ENCODE data around the gene ST3GAL3. TPM values are rescaled to one million over a fixed set of nuclear protein-coding genes. Genes with fewer than 3 reads are reported as not detected.

ST3GAL3 gene
- polyA plus RNA-seq, 1 of the 3 experiments (the other 2 are of a cell fraction) = 20.6 TPM

DNA sequence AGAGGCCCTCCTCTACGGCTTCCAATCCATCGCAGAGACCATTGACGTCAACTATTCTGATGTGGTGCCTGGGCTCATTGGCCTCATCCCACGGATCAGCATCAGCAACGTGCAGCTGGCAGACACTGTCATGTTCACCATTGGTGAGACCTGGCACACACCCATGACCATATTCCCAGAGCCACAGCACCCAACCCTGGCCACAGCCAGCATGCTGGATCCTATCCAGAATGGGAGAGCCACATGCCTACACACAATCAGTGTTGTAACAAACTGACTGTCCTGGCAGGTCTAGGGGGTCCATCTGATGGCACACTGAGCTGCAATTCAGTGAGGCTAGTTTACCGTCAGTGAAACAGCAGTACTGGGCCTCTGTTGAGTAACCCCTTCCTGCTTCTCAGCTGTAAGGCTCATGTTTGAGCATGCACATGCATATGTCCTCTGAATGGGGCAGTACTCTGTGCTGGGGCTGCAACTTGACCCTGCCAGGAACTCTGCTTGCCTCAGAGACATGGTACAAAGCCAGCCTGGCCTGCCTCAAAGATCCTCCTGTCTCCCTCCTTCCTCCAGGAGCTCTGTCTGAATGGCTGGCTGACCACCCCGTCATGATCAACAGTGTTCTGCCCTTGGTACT, 250.2 kb downstream of the ST3GAL3 start:
- Histone ChIP-seq H3F3A (replicated peaks; ENCODE audit: insufficient read depth) (no peaks in the 10 kb centered on the region), H2AFZ (ENCODE audit: low read depth) (no peak overlapping the region), H3K9me3 (no peaks in the 10 kb centered on the region), H3K27me3 (ENCODE audit: insufficient read depth) (no peaks in the 10 kb centered on the region), H4K20me1 (ENCODE audit: insufficient read depth) (no peaks in the 10 kb centered on the region), H3K4me1 (ENCODE audit: control insufficient read depth in 1 of 2, insufficient read depth in 2 of 2, low read depth in 1 of 2, low read length in 1 of 2) (peaks cover 0 to 4% of the 10 kb centered on the region in 2 experiments; a peak in 1 of 4 replicates), H3K9me2 (no peaks in the 10 kb centered on the region), H3K9ac (no peak overlapping the region), H3K27ac (ENCODE audit: low read depth in 2 of 2, low read length in 1 of 2) (no peak overlapping the region), H3K4me3 (ENCODE audit: low read depth in 2 of 2, low read length in 1 of 2) (no peak overlapping the region), H3K79me2 (ENCODE audit: insufficient read depth) (no peaks in the 10 kb centered on the region), H3K36me3 (replicated peaks in 1 of 2; ENCODE audit: control insufficient read depth in 1 of 2, insufficient read depth in 2 of 2, low read length in 1 of 2) (peaks cover 3 to 59% of the 10 kb centered on the region in 2 experiments), H3K4me2 (no peak overlapping the region)
- CTCF ChIA-PET = interaction anchor here (0.7 to 2.2 kb wide), 3 partner anchors 21 to 194 kb away, joined by 3 to 7 read pairs (median 6); no protein-coding TSS in a partner anchor
- POLR2A ChIA-PET = interaction anchor here (0.7 kb wide), 1 partner anchor 10 kb away, joined by 3 read pairs; no protein-coding TSS in a partner anchor
- TF ChIP-seq SMC3 (IDR thresholded peaks at IDR 0.05; ENCODE audit: low read depth, low read length) (no peak), GATA2 (CRISPR knock-in tag; IDR thresholded peaks at IDR 0.05) (no peak), MEF2A (IDR thresholded peaks at IDR 0.05; ENCODE audit: borderline replicate concordance, low read depth) (no peak), TCF12 (IDR thresholded peaks at IDR 0.05) (no peak), RAD21 (IDR thresholded peaks at IDR 0.05; ENCODE audit: low read length) (no peak), EZH2phosphoT487 (IDR thresholded peaks at IDR 0.05; ENCODE audit: borderline replicate concordance, low read depth) (no peak), JUND (IDR thresholded peaks at IDR 0.05) (no peak), RXRA (IDR thresholded peaks at IDR 0.05; ENCODE audit: borderline replicate concordance, low read depth) (no peak), FOXJ3 (CRISPR knock-in tag; IDR thresholded peaks at IDR 0.05) (no peak), TAF1 (IDR thresholded peaks at IDR 0.05; ENCODE audit: borderline replicate concordance, low read depth, low read length) (no peak), RCOR1 (IDR thresholded peaks at IDR 0.05; ENCODE audit: low read length) (no peak), EP300 (IDR thresholded peaks at IDR 0.05; ENCODE audit: borderline replicate concordance in 1 of 2, low read depth in 1 of 2, low read length in 1 of 2) (no peak), CHD2 (IDR thresholded peaks at IDR 0.05; ENCODE audit: low read length, partially characterized antibody) (no peak), MXI1 (IDR thresholded peaks at IDR 0.05; ENCODE audit: low read depth, low read length) (no peak), NFIC (IDR thresholded peaks at IDR 0.05; ENCODE audit: borderline replicate concordance) (no peak)
- TF ChIP-seq, protein P1, sequence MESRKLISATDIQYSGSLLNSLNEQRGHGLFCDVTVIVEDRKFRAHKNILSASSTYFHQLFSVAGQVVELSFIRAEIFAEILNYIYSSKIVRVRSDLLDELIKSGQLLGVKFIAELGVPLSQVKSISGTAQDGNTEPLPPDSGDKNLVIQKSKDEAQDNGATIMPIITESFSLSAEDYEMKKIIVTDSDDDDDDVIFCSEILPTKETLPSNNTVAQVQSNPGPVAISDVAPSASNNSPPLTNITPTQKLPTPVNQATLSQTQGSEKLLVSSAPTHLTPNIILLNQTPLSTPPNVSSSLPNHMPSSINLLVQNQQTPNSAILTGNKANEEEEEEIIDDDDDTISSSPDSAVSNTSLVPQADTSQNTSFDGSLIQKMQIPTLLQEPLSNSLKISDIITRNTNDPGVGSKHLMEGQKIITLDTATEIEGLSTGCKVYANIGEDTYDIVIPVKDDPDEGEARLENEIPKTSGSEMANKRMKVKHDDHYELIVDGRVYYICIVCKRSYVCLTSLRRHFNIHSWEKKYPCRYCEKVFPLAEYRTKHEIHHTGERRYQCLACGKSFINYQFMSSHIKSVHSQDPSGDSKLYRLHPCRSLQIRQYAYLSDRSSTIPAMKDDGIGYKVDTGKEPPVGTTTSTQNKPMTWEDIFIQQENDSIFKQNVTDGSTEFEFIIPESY (IDR thresholded peaks at IDR 0.05; ENCODE audit: borderline replicate concordance, low read depth) = no peak
- TF ChIP-seq, protein P2, sequence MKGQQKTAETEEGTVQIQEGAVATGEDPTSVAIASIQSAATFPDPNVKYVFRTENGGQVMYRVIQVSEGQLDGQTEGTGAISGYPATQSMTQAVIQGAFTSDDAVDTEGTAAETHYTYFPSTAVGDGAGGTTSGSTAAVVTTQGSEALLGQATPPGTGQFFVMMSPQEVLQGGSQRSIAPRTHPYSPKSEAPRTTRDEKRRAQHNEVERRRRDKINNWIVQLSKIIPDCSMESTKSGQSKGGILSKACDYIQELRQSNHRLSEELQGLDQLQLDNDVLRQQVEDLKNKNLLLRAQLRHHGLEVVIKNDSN (IDR thresholded peaks at IDR 0.05; ENCODE audit: borderline replicate concordance, low read depth) = no peak
- TF ChIP-seq, protein P3, sequence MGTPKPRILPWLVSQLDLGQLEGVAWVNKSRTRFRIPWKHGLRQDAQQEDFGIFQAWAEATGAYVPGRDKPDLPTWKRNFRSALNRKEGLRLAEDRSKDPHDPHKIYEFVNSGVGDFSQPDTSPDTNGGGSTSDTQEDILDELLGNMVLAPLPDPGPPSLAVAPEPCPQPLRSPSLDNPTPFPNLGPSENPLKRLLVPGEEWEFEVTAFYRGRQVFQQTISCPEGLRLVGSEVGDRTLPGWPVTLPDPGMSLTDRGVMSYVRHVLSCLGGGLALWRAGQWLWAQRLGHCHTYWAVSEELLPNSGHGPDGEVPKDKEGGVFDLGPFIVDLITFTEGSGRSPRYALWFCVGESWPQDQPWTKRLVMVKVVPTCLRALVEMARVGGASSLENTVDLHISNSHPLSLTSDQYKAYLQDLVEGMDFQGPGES (IDR thresholded peaks at IDR 0.05; ENCODE audit: low read depth, low read length) = no peak
- TF ChIP-seq, protein P4, sequence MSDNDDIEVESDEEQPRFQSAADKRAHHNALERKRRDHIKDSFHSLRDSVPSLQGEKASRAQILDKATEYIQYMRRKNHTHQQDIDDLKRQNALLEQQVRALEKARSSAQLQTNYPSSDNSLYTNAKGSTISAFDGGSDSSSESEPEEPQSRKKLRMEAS (IDR thresholded peaks at IDR 0.05; ENCODE audit: low read depth) = no peak
- TF ChIP-seq, protein P5, sequence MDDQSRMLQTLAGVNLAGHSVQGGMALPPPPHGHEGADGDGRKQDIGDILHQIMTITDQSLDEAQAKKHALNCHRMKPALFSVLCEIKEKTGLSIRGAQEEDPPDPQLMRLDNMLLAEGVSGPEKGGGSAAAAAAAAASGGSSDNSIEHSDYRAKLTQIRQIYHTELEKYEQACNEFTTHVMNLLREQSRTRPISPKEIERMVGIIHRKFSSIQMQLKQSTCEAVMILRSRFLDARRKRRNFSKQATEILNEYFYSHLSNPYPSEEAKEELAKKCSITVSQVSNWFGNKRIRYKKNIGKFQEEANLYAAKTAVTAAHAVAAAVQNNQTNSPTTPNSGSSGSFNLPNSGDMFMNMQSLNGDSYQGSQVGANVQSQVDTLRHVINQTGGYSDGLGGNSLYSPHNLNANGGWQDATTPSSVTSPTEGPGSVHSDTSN (IDR thresholded peaks at IDR 0.05) = no peak
- 92% methylated on average over 7 of the region's 7 CpGs for WGBS (ENCODE audit: low lambda C conversion rate)
- no peak for DNase-seq

Measured in SK-N-SH (cell line).